OCI-LY1 (cell line): ENCODE data around the gene POLR3B.

Source experiments
- H2AFZ ChIP-seq: fragments of 200-600 bp; sonication (generic), shearing (Covaris generic); 2 replicates; pipeline ENCODE4 v1.6.0; 2014; ENCODE audit warnings: antibody characterized with exemption, mild to moderate bottlenecking, low read length
- H3F3A ChIP-seq: fragments of 200-600 bp; sonication (generic), shearing (Covaris generic); 2 replicates; pipeline ENCODE4 v1.6.0; 2014; ENCODE audit warnings: mild to moderate bottlenecking, antibody characterized with exemption, low read length, moderate library complexity; ENCODE audit not compliant: insufficient read depth
- H3K27ac ChIP-seq: fragments of 200-600 bp; sonication (generic); 2 replicates; pipeline ENCODE4 v1.5.1; 2014; ENCODE audit warnings: low read length, mixed run types, mild to moderate bottlenecking, low read depth; ENCODE audit not compliant: poor library complexity, severe bottlenecking
- H3K27me3 ChIP-seq: fragments of 200-600 bp; sonication (generic); 2 replicates; pipeline ENCODE4 v1.6.0; 2014; ENCODE audit warnings: antibody characterized with exemption, mild to moderate bottlenecking, low read length, moderate library complexity; ENCODE audit not compliant: insufficient read depth
- H3K36me3 ChIP-seq: fragments of 200-600 bp; sonication (generic); 2 replicates; pipeline ENCODE4 v1.6.1; 2014; ENCODE audit warnings: mild to moderate bottlenecking, antibody characterized with exemption, low read length, moderate library complexity, mixed read lengths; ENCODE audit not compliant: insufficient read depth
- H3K4me1 ChIP-seq: fragments of 200-600 bp; sonication (generic); 2 replicates; pipeline ENCODE4 v1.5.1; 2014; ENCODE audit warnings: mild to moderate bottlenecking, low read length, moderate library complexity; ENCODE audit not compliant: insufficient read depth, severe bottlenecking
- H3K4me2 ChIP-seq: fragments of 200-600 bp; sonication (generic), shearing (Covaris generic); 2 replicates; pipeline ENCODE4 v1.6.1; 2014; ENCODE audit warnings: low read length
- H3K4me3 ChIP-seq: fragments of 200-600 bp; sonication (generic); 2 replicates; pipeline ENCODE4 v1.5.1; 2014; ENCODE audit warnings: low read length, low read depth, mild to moderate bottlenecking, mixed read lengths; ENCODE audit not compliant: poor library complexity, severe bottlenecking
- H3K79me2 ChIP-seq: fragments of 200-600 bp; shearing (Covaris generic); 2 replicates; pipeline ENCODE4 v1.6.1; 2016; ENCODE audit warnings: mixed run types, low read length, mixed read lengths; ENCODE audit not compliant: insufficient read depth
- H3K9ac ChIP-seq: fragments of 200-600 bp; sonication (generic), shearing (Covaris generic); 2 replicates; pipeline ENCODE4 v1.6.1; 2014; ENCODE audit warnings: mild to moderate bottlenecking, low read length, mixed read lengths
- H3K9me2 ChIP-seq: fragments of 200-600 bp; sonication (generic), shearing (Covaris generic); 2 replicates; pipeline ENCODE4 v1.6.1; 2014; ENCODE audit warnings: low read depth, mild to moderate bottlenecking, low read length, mixed read lengths
- H3K9me3 ChIP-seq: fragments of 200-600 bp; shearing (Covaris generic); 2 replicates; pipeline ENCODE4 v1.6.1; 2014; ENCODE audit warnings: low read length, mixed read lengths
- H4K20me1 ChIP-seq: fragments of 200-600 bp; sonication (generic), shearing (Covaris generic); 2 replicates; pipeline ENCODE4 v1.6.0; 2016; ENCODE audit warnings: mild to moderate bottlenecking, low read length; ENCODE audit not compliant: insufficient read depth
- EZH2 ChIP-seq: fragments of 200-600 bp; sonication (generic), shearing (Covaris generic); IDR thresholded peaks from 2 replicates; pipeline ENCODE4 v1.8.0; 2017; ENCODE audit warnings: borderline replicate concordance, mixed run types, mild to moderate bottlenecking, antibody characterized with exemption, low read length, moderate library complexity, mixed read lengths
- TF ChIP-seq, protein P1 (sequence below): fragments of 200-600 bp; sonication (generic), shearing (Covaris generic); IDR thresholded peaks from 2 replicates; pipeline ENCODE4 v1.5.1; 2017; ENCODE audit warnings: mild to moderate bottlenecking, antibody characterized with exemption, low read length, moderate library complexity, mixed read lengths

The POLR3B gene

GRCh38 chr12:106551410-106551809 lies 193.9 kb downstream of the POLR3B start:
- TF ChIP-seq EZH2, result no peak
- TF ChIP-seq, protein P1, sequence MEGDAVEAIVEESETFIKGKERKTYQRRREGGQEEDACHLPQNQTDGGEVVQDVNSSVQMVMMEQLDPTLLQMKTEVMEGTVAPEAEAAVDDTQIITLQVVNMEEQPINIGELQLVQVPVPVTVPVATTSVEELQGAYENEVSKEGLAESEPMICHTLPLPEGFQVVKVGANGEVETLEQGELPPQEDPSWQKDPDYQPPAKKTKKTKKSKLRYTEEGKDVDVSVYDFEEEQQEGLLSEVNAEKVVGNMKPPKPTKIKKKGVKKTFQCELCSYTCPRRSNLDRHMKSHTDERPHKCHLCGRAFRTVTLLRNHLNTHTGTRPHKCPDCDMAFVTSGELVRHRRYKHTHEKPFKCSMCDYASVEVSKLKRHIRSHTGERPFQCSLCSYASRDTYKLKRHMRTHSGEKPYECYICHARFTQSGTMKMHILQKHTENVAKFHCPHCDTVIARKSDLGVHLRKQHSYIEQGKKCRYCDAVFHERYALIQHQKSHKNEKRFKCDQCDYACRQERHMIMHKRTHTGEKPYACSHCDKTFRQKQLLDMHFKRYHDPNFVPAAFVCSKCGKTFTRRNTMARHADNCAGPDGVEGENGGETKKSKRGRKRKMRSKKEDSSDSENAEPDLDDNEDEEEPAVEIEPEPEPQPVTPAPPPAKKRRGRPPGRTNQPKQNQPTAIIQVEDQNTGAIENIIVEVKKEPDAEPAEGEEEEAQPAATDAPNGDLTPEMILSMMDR, result no peak
- Histone ChIP-seq H4K20me1 (no peaks in the 10 kb centered on the region), H3K9me2 (no peaks in the 10 kb centered on the region), H3F3A (no peaks in the 10 kb centered on the region), H3K4me3 (no peak overlapping the region), H3K36me3 (no peaks in the 10 kb centered on the region), H3K4me2 (no peak overlapping the region), H3K27ac (no peak overlapping the region), H3K4me1 (no peaks in the 10 kb centered on the region), H3K9ac (no peak overlapping the region), H2AFZ (no peak overlapping the region), H3K27me3 (no peaks in the 10 kb centered on the region), H3K9me3 (no peaks in the 10 kb centered on the region), H3K79me2 (no peaks in the 10 kb centered on the region)

DNA sequence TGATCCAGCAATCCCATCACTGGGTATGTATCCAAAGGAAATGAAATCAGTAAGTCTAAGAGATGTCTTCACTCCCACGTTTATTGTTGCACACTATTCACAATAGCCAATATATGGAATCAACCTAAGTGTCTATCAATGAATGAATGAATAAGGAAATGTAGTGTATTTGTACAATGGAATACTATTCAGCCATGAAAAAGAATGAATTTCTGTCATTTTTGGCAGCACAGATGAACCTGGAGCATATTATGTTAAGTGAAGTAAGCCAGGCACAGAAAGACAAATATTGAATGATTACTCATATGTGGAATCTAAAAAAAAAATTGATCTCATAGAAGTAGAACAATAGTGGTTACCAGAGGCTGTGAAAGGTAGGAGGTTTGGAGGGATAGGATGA lies 194.7 kb downstream of the POLR3B start:
- Histone ChIP-seq H2AFZ (no peak overlapping the region), H3K27ac (no peak overlapping the region), H3K27me3 (no peaks in the 10 kb centered on the region), H3K4me3 (no peak overlapping the region), H3K9me2 (no peaks in the 10 kb centered on the region), H3K79me2 (no peaks in the 10 kb centered on the region), H3F3A (no peaks in the 10 kb centered on the region), H3K36me3 (no peaks in the 10 kb centered on the region), H4K20me1 (no peaks in the 10 kb centered on the region), H3K9ac (no peak overlapping the region), H3K4me2 (no peak overlapping the region), H3K4me1 (no peaks in the 10 kb centered on the region), H3K9me3 (no peaks in the 10 kb centered on the region)
- TF ChIP-seq, protein P1, result no peak
- no peak for TF ChIP-seq EZH2
